Measurements from ENCODE around the gene RAB5B.

The RAB5B gene

DNA sequence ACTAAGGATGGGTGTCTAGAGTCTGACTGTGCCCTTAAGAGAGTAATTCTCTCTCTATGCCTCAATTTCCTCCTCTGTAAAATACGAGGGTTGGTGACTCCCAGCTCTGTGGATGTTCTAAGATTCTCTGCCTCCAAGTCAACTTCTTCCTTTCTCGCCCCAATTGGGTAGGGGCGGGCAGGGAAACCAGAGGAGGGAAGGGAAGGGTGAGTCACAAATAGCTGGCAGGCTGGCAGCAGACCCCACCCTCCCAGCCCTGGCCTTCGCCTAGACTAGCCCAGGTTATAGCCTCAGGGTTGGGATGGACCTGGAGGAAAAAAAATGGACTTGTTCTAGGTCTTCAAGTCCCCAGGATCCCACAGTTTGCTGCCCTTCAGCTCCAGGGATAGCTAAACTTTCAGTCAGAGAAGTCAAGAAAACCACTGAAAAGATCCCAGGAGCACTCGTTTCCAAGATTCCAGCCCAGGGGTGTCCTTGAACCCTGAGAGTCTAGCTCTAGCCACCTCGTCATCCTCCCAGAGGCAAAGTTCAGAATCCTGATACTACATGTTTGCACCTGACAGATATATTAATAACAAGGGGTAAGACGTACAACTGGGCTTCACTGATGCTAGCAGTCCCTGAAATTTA lies 40.6 kb upstream of the RAB5B start:
- ChIA-PET POLR2A (interaction anchor here (1.3 to 2.1 kb wide), 4 partner anchors 35 to 115 kb away, joined by 4 to 13 read pairs (median 6); partner anchors contain the start of genes ORMDL2, RAB5B, SARNP and SUOX), CTCF (interaction anchor here (0.5 to 1.8 kb wide), 7 partner anchors 9 to 195 kb away, joined by 3 to 8 read pairs (median 4); partner anchors contain the start of gene RAB5B)
- H3K9me3 ChIP-seq (ENCODE audit: control insufficient read depth, insufficient read depth, low read depth, low read length) = no peaks in the 10 kb centered on the region
- H3K36me3 ChIP-seq (ENCODE audit: control insufficient read depth in 2 of 2, insufficient read depth in 1 of 2, low read length in 2 of 2) = no peaks in the 10 kb centered on the region
- peaks cover 4% of the 10 kb centered on the region; the same call in 1 of the 2 replicates for H3K4me1 ChIP-seq (ENCODE audit: control insufficient read depth, insufficient read depth, low read length)
- no peak overlapping the region for H3K27ac ChIP-seq (ENCODE audit: extremely low read depth, low read depth, low read length)
- TF ChIP-seq, protein P1, sequence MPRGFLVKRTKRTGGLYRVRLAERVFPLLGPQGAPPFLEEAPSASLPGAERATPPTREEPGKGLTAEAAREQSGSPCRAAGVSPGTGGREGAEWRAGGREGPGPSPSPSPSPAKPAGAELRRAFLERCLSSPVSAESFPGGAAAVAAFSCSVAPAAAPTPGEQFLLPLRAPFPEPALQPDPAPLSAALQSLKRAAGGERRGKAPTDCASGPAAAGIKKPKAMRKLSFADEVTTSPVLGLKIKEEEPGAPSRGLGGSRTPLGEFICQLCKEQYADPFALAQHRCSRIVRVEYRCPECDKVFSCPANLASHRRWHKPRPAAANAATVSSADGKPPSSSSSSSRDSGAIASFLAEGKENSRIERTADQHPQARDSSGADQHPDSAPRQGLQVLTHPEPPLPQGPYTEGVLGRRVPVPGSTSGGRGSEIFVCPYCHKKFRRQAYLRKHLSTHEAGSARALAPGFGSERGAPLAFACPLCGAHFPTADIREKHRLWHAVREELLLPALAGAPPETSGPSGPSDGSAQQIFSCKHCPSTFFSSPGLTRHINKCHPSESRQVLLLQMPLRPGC (tag by site-specific recombination; IDR thresholded peaks at IDR 0.05) = no peak
- TF ChIP-seq, protein P2, sequence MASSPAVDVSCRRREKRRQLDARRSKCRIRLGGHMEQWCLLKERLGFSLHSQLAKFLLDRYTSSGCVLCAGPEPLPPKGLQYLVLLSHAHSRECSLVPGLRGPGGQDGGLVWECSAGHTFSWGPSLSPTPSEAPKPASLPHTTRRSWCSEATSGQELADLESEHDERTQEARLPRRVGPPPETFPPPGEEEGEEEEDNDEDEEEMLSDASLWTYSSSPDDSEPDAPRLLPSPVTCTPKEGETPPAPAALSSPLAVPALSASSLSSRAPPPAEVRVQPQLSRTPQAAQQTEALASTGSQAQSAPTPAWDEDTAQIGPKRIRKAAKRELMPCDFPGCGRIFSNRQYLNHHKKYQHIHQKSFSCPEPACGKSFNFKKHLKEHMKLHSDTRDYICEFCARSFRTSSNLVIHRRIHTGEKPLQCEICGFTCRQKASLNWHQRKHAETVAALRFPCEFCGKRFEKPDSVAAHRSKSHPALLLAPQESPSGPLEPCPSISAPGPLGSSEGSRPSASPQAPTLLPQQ (tag by site-specific recombination; IDR thresholded peaks at IDR 0.05) = no peak
- TF ChIP-seq ZBTB1 (tag by site-specific recombination; IDR thresholded peaks at IDR 0.05) = no peak
- no peak for TF ChIP-seq ZNF239 (tag by site-specific recombination; IDR thresholded peaks at IDR 0.05)
- TF ChIP-seq ZNF707 (tag by site-specific recombination; IDR thresholded peaks at IDR 0.05) = no peak
- TF ChIP-seq ZNF76 (tag by site-specific recombination; IDR thresholded peaks at IDR 0.05; ENCODE audit: borderline replicate concordance, low read depth) = no peak
- no peak for TF ChIP-seq PRDM2 (tag by site-specific recombination; IDR thresholded peaks at IDR 0.05; ENCODE audit: borderline replicate concordance)
- no peak for TF ChIP-seq ZNF544 (tag by site-specific recombination; IDR thresholded peaks at IDR 0.05)
- TF ChIP-seq ZNF791 (tag by site-specific recombination; IDR thresholded peaks at IDR 0.05) = no peak
- no peak for TF ChIP-seq GLI4 (tag by site-specific recombination; IDR thresholded peaks at IDR 0.05)
- TF ChIP-seq ZNF658 (tag by site-specific recombination; IDR thresholded peaks at IDR 0.05) = no peak
- TF ChIP-seq ZNF10 (tag by site-specific recombination; IDR thresholded peaks at IDR 0.05) = no peak
- TF ChIP-seq, protein P3, sequence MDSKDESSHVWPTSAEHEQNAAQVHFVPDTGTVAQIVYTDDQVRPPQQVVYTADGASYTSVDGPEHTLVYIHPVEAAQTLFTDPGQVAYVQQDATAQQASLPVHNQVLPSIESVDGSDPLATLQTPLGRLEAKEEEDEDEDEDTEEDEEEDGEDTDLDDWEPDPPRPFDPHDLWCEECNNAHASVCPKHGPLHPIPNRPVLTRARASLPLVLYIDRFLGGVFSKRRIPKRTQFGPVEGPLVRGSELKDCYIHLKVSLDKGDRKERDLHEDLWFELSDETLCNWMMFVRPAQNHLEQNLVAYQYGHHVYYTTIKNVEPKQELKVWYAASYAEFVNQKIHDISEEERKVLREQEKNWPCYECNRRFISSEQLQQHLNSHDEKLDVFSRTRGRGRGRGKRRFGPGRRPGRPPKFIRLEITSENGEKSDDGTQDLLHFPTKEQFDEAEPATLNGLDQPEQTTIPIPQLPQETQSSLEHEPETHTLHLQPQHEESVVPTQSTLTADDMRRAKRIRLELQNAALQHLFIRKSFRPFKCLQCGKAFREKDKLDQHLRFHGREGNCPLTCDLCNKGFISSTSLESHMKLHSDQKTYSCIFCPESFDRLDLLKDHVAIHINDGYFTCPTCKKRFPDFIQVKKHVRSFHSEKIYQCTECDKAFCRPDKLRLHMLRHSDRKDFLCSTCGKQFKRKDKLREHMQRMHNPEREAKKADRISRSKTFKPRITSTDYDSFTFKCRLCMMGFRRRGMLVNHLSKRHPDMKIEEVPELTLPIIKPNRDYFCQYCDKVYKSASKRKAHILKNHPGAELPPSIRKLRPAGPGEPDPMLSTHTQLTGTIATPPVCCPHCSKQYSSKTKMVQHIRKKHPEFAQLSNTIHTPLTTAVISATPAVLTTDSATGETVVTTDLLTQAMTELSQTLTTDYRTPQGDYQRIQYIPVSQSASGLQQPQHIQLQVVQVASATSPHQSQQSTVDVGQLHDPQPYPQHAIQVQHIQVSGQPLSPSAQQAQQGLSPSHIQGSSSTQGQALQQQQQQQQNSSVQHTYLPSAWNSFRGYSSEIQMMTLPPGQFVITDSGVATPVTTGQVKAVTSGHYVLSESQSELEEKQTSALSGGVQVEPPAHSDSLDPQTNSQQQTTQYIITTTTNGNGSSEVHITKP (tag by site-specific recombination; IDR thresholded peaks at IDR 0.05) = 0 out of 2 replicates have a peak, but pooled peaks have one; percentile 10
- TF ChIP-seq ZNF292 (tag by site-specific recombination; IDR thresholded peaks at IDR 0.05; ENCODE audit: borderline replicate concordance, low read depth) = no peak
- no peak for TF ChIP-seq ZBTB44 (tag by site-specific recombination; IDR thresholded peaks at IDR 0.05)
- TF ChIP-seq KLF1 (tag by site-specific recombination; IDR thresholded peaks at IDR 0.05) = peak; percentile 49
- no peak for TF ChIP-seq HOXA7 (CRISPR knock-in tag; IDR thresholded peaks at IDR 0.05; ENCODE audit: borderline replicate concordance)
- no peak for TF ChIP-seq ZNF585B (tag by site-specific recombination; IDR thresholded peaks at IDR 0.05)
- peak; percentile 37; the same call in 1 of the 2 replicates for TF ChIP-seq SP2 (tag by site-specific recombination; IDR thresholded peaks at IDR 0.05)
- TF ChIP-seq ZNF37A (tag by site-specific recombination; IDR thresholded peaks at IDR 0.05) = no peak
- no peak for TF ChIP-seq ZNF610 (tag by site-specific recombination; IDR thresholded peaks at IDR 0.05; ENCODE audit: borderline replicate concordance)
- no peak for TF ChIP-seq GFI1B (tag by site-specific recombination; IDR thresholded peaks at IDR 0.05)
- H3K4me3 ChIP-seq (ENCODE audit: low read depth, low read length) = no peak overlapping the region
